Upper lobe of left lung (tissue), 6 donors: ENCODE results near the gene SUDS3. TPM values are rescaled to one million over a fixed set of nuclear protein-coding genes. Genes with fewer than 3 reads are reported as not detected.
A peak's percentile ranks its signal among the peaks of the same experiment; 100 is the strongest.

Experiments
- ATAC-seq, 2 donors: fragments of 200-7000 bp; cut with Tn5 transposase; one replicate each; pipeline ENCODE4 v1.9.1; 2022; ENCODE audit warnings: mild to moderate bottlenecking in 2 of 2, moderate library complexity in 2 of 2; ENCODE audit not compliant: low FRiP score in 2 of 2
- DNase-seq, 2 donors: peaks; one replicate each; pipeline ENCODE4 v3.0.0-alpha.2; 2019 to 2020
- H3K27ac ChIP-seq, 4 donors: fragments of 200-600 bp; sonication (generic); one replicate each; pipeline ENCODE4 v1.5.1; 2016 to 2019
- H3K27me3 ChIP-seq, 4 donors: fragments of 200-600 bp; sonication (generic); one replicate each; pipeline ENCODE4 v1.5.1; 2017 to 2019
- H3K36me3 ChIP-seq, 4 donors: fragments of 200-600 bp; sonication (generic); one replicate each; pipeline ENCODE4 v1.5.1; 2016 to 2019
- H3K4me1 ChIP-seq, 4 donors: fragments of 200-600 bp; sonication (generic); one replicate each; pipeline ENCODE4 v1.5.1; 2018 to 2019
- H3K4me3 ChIP-seq, 4 donors: fragments of 200-600 bp; sonication (generic); one replicate each; pipeline ENCODE4 v1.5.1; 2017 to 2019; ENCODE audit warnings: mild to moderate bottlenecking in 2 of 4, moderate library complexity in 1 of 4
- H3K9me3 ChIP-seq, 4 donors: fragments of 200-600 bp; sonication (generic); one replicate each; pipeline ENCODE4 v1.5.1; 2018 to 2019
- EP300 ChIP-seq, 4 donors: sonication (generic); formaldehyde crosslinking; IDR thresholded peaks; one replicate each; pipeline ENCODE4 v1.5.1; 2017; ENCODE audit warnings: antibody characterized with exemption in 4 of 4, control low read depth in 2 of 4
- POLR2A ChIP-seq, 4 donors: fragments of 450-650 bp; IDR thresholded peaks; one replicate each; pipeline ENCODE4 v1.5.1; 2016 to 2017; ENCODE audit warnings: antibody characterized with exemption in 4 of 4, mild to moderate bottlenecking in 2 of 4
- POLR2AphosphoS5 ChIP-seq, 2 donors: sonication (generic); formaldehyde crosslinking; IDR thresholded peaks; one replicate each; pipeline ENCODE4 v1.5.1; 2017; ENCODE audit warnings: antibody characterized with exemption in 2 of 2
- WGBS, 2 donors: methylation state at CpG; one replicate each; pipeline ENCODE4 v1.1.5; 2017 to 2018; 5-methylcytosine and 5-hydroxymethylcytosine counted together
- total RNA-seq, 6 donors: library from RNA; depleted of rRNA in 4 of 6; stranded (reverse); fragments of >200 nt in 4 of 6; gene quantifications; one replicate each; pipeline versions ENCODE4 v1.1.0 to v1.2.1, GENCODE V29; 2016 to 2021
- TF ChIP-seq, protein P1 (sequence below), 6 experiments: fragments of 450-650 bp in 4 of 6; fragments of 200-600 bp in 2 of 6; sonication (generic) in 2 of 6; IDR thresholded peaks; one replicate each; pipeline ENCODE4 v1.5.1; 2016 to 2019; ENCODE audit warnings: antibody characterized with exemption in 6 of 6
- donor health status: DM: no; HTN: no; CAD: no; lungs with moderate emphysema.
- donor health status: DM: no; HTN: yes; CAD: no; lungs with severe emphysema.

The SUDS3 gene
- total RNA-seq, 6 donors from 2014 or later: 18.4 to 69.1 (median 35.1) TPM

DNA sequence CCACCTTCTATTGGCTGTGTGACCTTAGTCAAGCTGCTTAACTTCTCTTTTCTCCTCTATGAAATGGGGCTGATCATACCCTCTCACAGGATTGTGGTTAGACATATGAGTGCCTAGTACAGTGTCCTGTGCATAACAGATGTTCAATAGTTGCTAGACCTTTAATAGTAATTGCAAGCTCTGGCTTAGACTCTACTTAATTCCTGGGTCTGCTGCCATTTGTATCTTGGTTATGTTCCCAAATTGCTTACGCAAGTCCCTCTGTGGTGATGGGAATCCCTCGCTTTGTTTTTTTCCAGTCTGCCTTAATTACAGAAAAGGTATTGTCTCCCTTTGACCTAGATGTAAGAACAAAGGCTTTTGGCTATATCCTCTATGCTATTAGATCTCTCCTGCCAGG lies 15.1 kb downstream of the SUDS3 start:
- Histone ChIP-seq H3K9me3 (no peaks in the 10 kb centered on the region), H3K36me3 (peaks cover 22 to 100% (median 85%) of the 10 kb centered on the region in 4 donors), H3K4me1 (no peaks in the 10 kb centered on the region), H3K27me3 (no peaks in the 10 kb centered on the region), H3K27ac (no peak overlapping the region), H3K4me3 (no peak overlapping the region)
- TF ChIP-seq EP300 (IDR thresholded peaks at IDR 0.05): no peak
- TF ChIP-seq POLR2AphosphoS5 (IDR thresholded peaks at IDR 0.05): no peak
- TF ChIP-seq, protein P1, sequence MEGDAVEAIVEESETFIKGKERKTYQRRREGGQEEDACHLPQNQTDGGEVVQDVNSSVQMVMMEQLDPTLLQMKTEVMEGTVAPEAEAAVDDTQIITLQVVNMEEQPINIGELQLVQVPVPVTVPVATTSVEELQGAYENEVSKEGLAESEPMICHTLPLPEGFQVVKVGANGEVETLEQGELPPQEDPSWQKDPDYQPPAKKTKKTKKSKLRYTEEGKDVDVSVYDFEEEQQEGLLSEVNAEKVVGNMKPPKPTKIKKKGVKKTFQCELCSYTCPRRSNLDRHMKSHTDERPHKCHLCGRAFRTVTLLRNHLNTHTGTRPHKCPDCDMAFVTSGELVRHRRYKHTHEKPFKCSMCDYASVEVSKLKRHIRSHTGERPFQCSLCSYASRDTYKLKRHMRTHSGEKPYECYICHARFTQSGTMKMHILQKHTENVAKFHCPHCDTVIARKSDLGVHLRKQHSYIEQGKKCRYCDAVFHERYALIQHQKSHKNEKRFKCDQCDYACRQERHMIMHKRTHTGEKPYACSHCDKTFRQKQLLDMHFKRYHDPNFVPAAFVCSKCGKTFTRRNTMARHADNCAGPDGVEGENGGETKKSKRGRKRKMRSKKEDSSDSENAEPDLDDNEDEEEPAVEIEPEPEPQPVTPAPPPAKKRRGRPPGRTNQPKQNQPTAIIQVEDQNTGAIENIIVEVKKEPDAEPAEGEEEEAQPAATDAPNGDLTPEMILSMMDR (IDR thresholded peaks at IDR 0.05): no peak
- TF ChIP-seq POLR2A (IDR thresholded peaks at IDR 0.05): no peak
- no peak for ATAC-seq
- DNase-seq: no peak
- 82 to 97% methylated on average over 2 of the region's 2 CpGs for WGBS, 2 donors

DNA sequence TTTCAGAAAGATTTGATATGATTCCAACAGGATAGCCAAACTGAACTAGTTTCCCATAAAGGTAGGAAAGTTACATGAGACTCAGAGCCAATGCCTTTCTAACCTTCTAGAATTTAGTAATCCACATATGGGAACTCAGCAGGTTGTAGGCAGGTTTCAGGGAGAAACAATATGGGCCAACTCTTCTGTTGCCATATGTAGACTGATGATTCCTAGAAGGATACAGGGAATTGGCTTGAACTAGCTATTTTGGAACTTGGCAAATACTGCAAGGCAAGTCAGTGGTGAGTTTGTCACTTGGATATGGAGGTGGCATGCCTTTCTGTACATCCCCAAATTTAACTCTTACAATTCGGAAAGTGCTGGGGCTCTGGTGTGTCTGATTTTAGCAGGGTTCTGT lies 15.5 kb downstream of the SUDS3 start:
- no peak for ATAC-seq
- Histone ChIP-seq H3K27me3 (no peaks in the 10 kb centered on the region), H3K36me3 (peaks cover 18 to 100% (median 83%) of the 10 kb centered on the region in 4 donors), H3K9me3 (no peaks in the 10 kb centered on the region), H3K4me1 (no peaks in the 10 kb centered on the region), H3K27ac (no peak overlapping the region), H3K4me3 (no peak overlapping the region)
- WGBS, 2 donors: 100% methylated on average over 1 of the region's 1 CpG
- DNase-seq: no peak
- TF ChIP-seq POLR2A (IDR thresholded peaks at IDR 0.05) (no peak), EP300 (IDR thresholded peaks at IDR 0.05) (no peak), POLR2AphosphoS5 (IDR thresholded peaks at IDR 0.05) (no peak)
- TF ChIP-seq, protein P1 (IDR thresholded peaks at IDR 0.05): no peak

DNA sequence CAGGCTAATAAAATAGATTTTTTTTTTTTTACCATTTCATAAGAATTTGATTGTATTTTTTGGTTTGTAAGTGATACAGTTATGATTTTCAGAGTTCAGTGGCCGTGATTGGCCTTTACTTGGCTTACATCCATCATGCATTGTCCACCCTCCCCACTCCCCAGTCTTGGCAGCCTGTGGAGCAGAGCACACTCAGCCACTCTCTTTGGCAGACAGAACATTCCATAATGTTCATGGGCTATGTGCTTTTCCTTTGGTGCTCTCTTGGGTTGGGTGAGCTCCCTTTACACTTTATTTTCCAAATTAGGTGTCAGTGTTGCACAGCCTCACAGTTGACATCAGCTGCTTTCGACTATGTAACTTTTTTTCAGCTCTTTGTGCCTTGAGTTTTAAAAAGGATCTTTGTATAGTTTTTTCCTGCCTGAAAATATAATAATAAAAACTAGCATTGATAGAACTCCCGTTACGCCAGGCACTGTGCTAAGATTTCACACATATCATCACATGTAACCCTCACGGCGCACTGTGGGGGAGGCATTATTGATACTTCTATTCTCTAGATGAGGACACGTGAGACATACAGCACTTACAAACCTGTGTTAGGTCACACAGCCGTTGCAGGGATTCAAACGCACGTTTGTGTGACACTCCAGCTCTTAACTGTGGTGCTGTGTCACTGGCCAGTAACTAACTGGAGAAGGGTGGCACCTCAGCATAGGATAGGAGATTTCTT lies 21.5 kb downstream of the SUDS3 start:
- Histone ChIP-seq H3K27ac (no peak overlapping the region), H3K4me1 (no peaks in the 10 kb centered on the region), H3K27me3 (no peaks in the 10 kb centered on the region), H3K9me3 (no peaks in the 10 kb centered on the region), H3K36me3 (peaks cover 9 to 99% (median 72%) of the 10 kb centered on the region in 4 donors), H3K4me3 (no peak overlapping the region)
- DNase-seq: no peak
- TF ChIP-seq, protein P1 (IDR thresholded peaks at IDR 0.05): no peak
- no peak for TF ChIP-seq POLR2AphosphoS5 (IDR thresholded peaks at IDR 0.05)
- TF ChIP-seq EP300 (IDR thresholded peaks at IDR 0.05): no peak
- TF ChIP-seq POLR2A (IDR thresholded peaks at IDR 0.05): no peak
- 85% methylated on average over 10 of the region's 10 CpGs for WGBS, 2 donors
- ATAC-seq: no peak

DNA sequence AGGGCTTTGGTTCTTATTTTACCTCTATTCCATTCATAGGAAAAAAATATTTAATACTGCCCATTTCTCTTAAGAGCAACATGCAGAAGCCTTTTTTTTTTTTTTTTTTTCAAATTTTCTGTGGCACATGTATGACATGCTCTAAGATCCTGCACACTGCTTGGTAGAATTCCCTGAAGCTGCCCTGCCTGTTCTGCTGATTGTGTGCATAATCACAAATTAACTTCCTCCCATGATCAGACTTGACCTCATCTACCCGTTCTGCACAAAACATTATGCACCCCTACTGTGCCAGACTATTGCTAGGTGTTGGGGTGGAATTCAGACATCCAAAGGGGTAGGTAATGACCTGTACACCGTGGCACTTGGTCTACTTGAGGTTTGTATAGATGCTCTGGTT lies 22.2 kb downstream of the SUDS3 start:
- H3K4me3 ChIP-seq: no peak overlapping the region
- no peak for ATAC-seq
- H3K27ac ChIP-seq: no peak overlapping the region
- WGBS, 2 donors: 88 to 92% methylated on average over 2 of the region's 2 CpGs
- no peaks in the 10 kb centered on the region for H3K27me3 ChIP-seq
- no peak for DNase-seq
- no peaks in the 10 kb centered on the region for H3K9me3 ChIP-seq
- no peaks in the 10 kb centered on the region for H3K4me1 ChIP-seq
- H3K36me3 ChIP-seq: peaks cover 6 to 99% (median 74%) of the 10 kb centered on the region in 4 donors
- TF ChIP-seq, protein P1 (IDR thresholded peaks at IDR 0.05): no peak
- no peak for TF ChIP-seq POLR2AphosphoS5 (IDR thresholded peaks at IDR 0.05)
- TF ChIP-seq POLR2A (IDR thresholded peaks at IDR 0.05): no peak

DNA sequence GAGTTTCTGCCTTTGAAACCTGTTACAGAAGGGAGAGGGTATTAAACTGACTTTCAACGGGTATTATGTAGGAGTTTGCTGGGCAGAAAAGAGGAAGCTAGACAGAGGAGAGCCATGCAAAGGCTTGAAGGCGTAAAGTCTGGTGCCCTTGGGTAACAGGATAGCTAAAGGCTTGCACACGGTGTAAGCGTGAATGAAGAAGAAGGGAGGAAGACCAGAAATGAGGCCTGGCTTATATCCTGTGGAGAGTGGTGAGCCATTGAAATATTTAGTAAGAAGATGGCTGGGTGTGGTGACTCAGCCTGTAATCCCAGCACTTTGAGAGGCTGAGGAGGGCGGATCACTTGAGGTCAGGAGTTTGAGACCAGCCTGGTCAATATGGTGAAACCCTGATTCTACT lies 22.6 kb downstream of the SUDS3 start:
- H3K27ac ChIP-seq: no peak overlapping the region
- no peaks in the 10 kb centered on the region for H3K9me3 ChIP-seq
- 55 to 86% methylated on average over 5 of the region's 5 CpGs for WGBS, 2 donors
- H3K36me3 ChIP-seq: peaks cover 6 to 99% (median 75%) of the 10 kb centered on the region in 4 donors
- DNase-seq (no peak), ATAC-seq (peak; percentile 22 to 27)
- no peaks in the 10 kb centered on the region for H3K4me1 ChIP-seq
- H3K4me3 ChIP-seq: no peak overlapping the region
- H3K27me3 ChIP-seq: no peaks in the 10 kb centered on the region
- TF ChIP-seq POLR2A (IDR thresholded peaks at IDR 0.05): no peak
- TF ChIP-seq, protein P1 (IDR thresholded peaks at IDR 0.05): no peak
- no peak for TF ChIP-seq EP300 (IDR thresholded peaks at IDR 0.05)
- TF ChIP-seq POLR2AphosphoS5 (IDR thresholded peaks at IDR 0.05): no peak
